Posterior vena cava (tissue), 2 donors: ENCODE results near the gene CDC14A. TPM values are rescaled to one million over a fixed set of nuclear protein-coding genes. Genes with fewer than 3 reads are reported as not detected.
"Not testable (repeated sequence)": the region's sequence is repeated elsewhere in the genome, so short reads cannot be mapped to it uniquely, and the experiment has no call there.

Experiments used
- DNase-seq: peaks from one replicate; pipeline ENCODE4 v3.0.0-alpha.2; 2020; ENCODE audit warnings: low spot score
- intact Hi-C, 2 donors: fragments of 100-400 bp; cut with DNase I; formaldehyde crosslinking; loops; one replicate each; pipeline versions ENCODE4 v1.14.1 to v1.14.2; 2022 to 2023
- total RNA-seq, 2 donors: library from RNA; stranded (reverse); fragmentation: NEBNext Ultra II Directional; extraction: Animal tissue kit (Norgen Biotek cat#: 25700); gene quantifications; one replicate each; pipeline ENCODE4 v1.2.1, GENCODE V29; 2021
- donor health status: DM: yes; HTN: yes; CAD: no.
- donor health status: DM: yes; HTN: yes; CAD: no.

CDC14A gene
- total RNA-seq, 2 donors from 2014 or later = 6.5 to 7.5 TPM

GRCh38 chr1:100326325-100326670 is 26.0 kb upstream of the CDC14A start:
- intact Hi-C loops, DNase-seq: not testable (repeated sequence)

GRCh38 chr1:100328133-100328532 is 24.2 kb upstream of the CDC14A start:
- DNase-seq = no peak
- intact Hi-C loops = no loop called here

- intact Hi-C loops, DNase-seq: not testable (repeated sequence)
Measured at GRCh38 chr1:100331146-100331545, 21.2 kb upstream of the CDC14A start.

- intact Hi-C loops = no loop called here
- DNase-seq = no peak
Measured at GRCh38 chr1:100332331-100332730, 20.0 kb upstream of the CDC14A start.

GRCh38 chr1:100335436-100335835 is 16.9 kb upstream of the CDC14A start:
- intact Hi-C loops = no loop called here
- no peak for DNase-seq

- intact Hi-C loops, DNase-seq: not testable (repeated sequence)
Measured at GRCh38 chr1:100337878-100338277, 14.4 kb upstream of the CDC14A start.

GRCh38 chr1:100339735-100340134 is 12.6 kb upstream of the CDC14A start:
- intact Hi-C loops, DNase-seq: not testable (repeated sequence)

- intact Hi-C loops = no loop called here
- no peak for DNase-seq
Measured at GRCh38 chr1:100340494-100340893, 11.8 kb upstream of the CDC14A start.

GRCh38 chr1:100342348-100342747 is 10.0 kb upstream of the CDC14A start:
- intact Hi-C loops = no loop called here

GRCh38 chr1:100343897-100344296 is 8.4 kb upstream of the CDC14A start:
- no peak for DNase-seq
- intact Hi-C loops = no loop called here

More at GRCh38 chr1:100342348-100342747, 10.0 kb upstream of the CDC14A start:
- no peak for DNase-seq

GRCh38 chr1:100344774-100345173 is 7.5 kb upstream of the CDC14A start:
- intact Hi-C loops = no loop called here
- no peak for DNase-seq

- DNase-seq = no peak
- intact Hi-C loops = no loop called here
Measured at GRCh38 chr1:100346387-100346786, 5.9 kb upstream of the CDC14A start.

GRCh38 chr1:100347009-100347966 is 5.0 kb upstream of the CDC14A start:
- intact Hi-C loops = no loop called here
- no peak for DNase-seq

GRCh38 chr1:100348549-100349144 is 3.7 kb upstream of the CDC14A start:
- intact Hi-C loops = no loop called here
- DNase-seq = no peak

GRCh38 chr1:100349246-100349645 is 3.1 kb upstream of the CDC14A start:
- intact Hi-C loops = no loop called here

GRCh38 chr1:100350787-100351094 is 1.6 kb upstream of the CDC14A start:
- no peak for DNase-seq
- intact Hi-C loops = no loop called here

More at GRCh38 chr1:100349246-100349645, 3.1 kb upstream of the CDC14A start:
- DNase-seq = no peak

- DNase-seq = peak; percentile 95
- intact Hi-C loops = no loop called here
Measured at GRCh38 chr1:100351095-100351887, 1.0 kb upstream of the CDC14A start.

GRCh38 chr1:100353071-100353801 is 930 bp downstream of the CDC14A start:
- intact Hi-C loops = no loop called here
- peak; percentile 82 for DNase-seq

- intact Hi-C loops = no loop called here
- no peak for DNase-seq
Measured at GRCh38 chr1:100353988-100354387, 1.7 kb downstream of the CDC14A start.
